Stimulated activated naive CD8-positive, alpha-beta T cell treated with anti-CD3 and anti-CD28 coated beads, Interleukin-15, Interleukin-2, amounts not matched to agents 100 ng/mL and 50 ng/mL, for 24 hours (primary cell): ENCODE measurements around the gene MLEC.
"Not testable (repeated sequence)": the region's sequence is repeated elsewhere in the genome, so short reads cannot be mapped to it uniquely, and the experiment has no call there.

ENCODE experiments used
- H3K27ac Mint-ChIP-seq: one replicate; pipeline ENCODE4 v1.8.0; 2021; ENCODE audit warnings: mild to moderate bottlenecking, mixed read lengths
- H3K27me3 Mint-ChIP-seq: one replicate; pipeline ENCODE4 v1.8.0; 2021; ENCODE audit warnings: mixed read lengths
- H3K36me3 Mint-ChIP-seq: one replicate; pipeline ENCODE4 v1.8.0; 2021; ENCODE audit warnings: low read depth, mixed read lengths
- H3K4me1 Mint-ChIP-seq: one replicate; pipeline ENCODE4 v1.8.0; 2021; ENCODE audit warnings: low read depth, mixed read lengths
- H3K4me3 Mint-ChIP-seq: one replicate; pipeline ENCODE4 v1.8.0; 2021; ENCODE audit warnings: mild to moderate bottlenecking, mixed read lengths
- H3K9me3 Mint-ChIP-seq: one replicate; pipeline ENCODE4 v1.8.0; 2021; ENCODE audit warnings: mixed read lengths

Gene MLEC

DNA sequence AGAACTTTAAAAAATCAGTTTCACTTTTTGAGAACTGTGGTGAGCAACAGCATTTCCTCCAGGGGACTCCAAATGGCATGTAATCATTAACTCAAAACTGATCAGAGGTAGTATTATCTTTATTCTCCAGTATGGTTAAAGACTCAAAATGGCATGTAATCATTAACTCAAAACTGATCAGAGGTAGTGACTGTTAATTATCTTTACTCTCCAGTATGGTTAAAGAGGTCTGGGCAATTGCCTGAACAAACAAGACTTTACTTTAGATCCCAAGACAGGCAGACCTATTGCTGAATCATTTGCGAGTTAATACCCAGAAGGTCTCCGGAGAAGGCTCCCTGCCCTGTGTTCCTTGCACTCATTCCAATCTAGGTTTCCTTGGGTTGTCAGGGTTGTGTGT, 32.1 kb downstream of the MLEC start:
- peaks cover 74% of the 10 kb centered on the region for H3K36me3 Mint-ChIP-seq
- H3K27ac Mint-ChIP-seq: no peak overlapping the region
- H3K27me3 Mint-ChIP-seq: no peaks in the 10 kb centered on the region
- H3K4me1 Mint-ChIP-seq: peaks cover 13% of the 10 kb centered on the region
- H3K9me3 Mint-ChIP-seq: no peaks in the 10 kb centered on the region
- no peak overlapping the region for H3K4me3 Mint-ChIP-seq

DNA sequence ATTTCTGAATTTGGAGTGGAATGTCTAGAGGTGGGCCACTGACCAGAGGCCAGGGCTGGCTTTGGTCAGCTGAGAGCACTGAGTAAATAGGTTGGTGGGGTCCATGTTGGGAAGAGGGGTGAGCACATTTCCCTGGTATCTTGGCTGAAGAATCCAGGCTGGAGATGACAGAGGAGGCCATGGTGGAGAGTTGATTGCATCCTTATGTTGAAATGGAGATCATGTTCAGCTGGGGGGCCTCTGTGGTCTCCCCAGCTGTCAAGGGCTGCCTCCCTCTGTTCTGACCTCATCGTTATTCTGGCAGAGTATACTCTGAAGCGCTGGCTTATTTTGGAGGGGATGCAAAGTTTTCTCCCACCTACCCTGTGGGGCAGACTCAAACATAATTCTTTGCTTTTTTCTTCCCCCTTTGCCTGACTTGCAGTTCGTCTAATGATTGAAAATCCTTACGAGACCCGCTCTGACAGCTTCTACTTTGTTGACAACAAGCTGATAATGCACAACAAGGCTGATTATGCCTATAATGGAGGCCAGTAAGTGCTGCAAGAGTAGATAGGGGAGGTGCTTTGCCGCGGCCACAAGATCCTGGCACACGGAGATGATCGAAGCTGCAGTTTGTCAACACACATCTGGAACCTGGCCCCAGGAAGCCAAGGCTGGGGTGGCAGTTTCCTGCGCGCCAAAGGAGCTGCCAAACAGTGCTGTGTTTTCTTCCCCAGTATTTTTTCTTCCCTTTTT, 32.7 kb downstream of the MLEC start:
- H3K4me1 Mint-ChIP-seq: peaks cover 15% of the 10 kb centered on the region
- H3K27ac Mint-ChIP-seq: no peak overlapping the region
- no peaks in the 10 kb centered on the region for H3K27me3 Mint-ChIP-seq
- H3K9me3 Mint-ChIP-seq: no peaks in the 10 kb centered on the region
- no peak overlapping the region for H3K4me3 Mint-ChIP-seq
- peaks cover 71% of the 10 kb centered on the region for H3K36me3 Mint-ChIP-seq

GRCh38 chr12:120720234-120720986, 33.5 kb downstream of the MLEC start:
- no peak overlapping the region for H3K4me3 Mint-ChIP-seq
- no peaks in the 10 kb centered on the region for H3K27me3 Mint-ChIP-seq
- H3K36me3 Mint-ChIP-seq: peaks cover 65% of the 10 kb centered on the region
- peaks cover 22% of the 10 kb centered on the region for H3K4me1 Mint-ChIP-seq
- no peak overlapping the region for H3K27ac Mint-ChIP-seq
- no peaks in the 10 kb centered on the region for H3K9me3 Mint-ChIP-seq

DNA sequence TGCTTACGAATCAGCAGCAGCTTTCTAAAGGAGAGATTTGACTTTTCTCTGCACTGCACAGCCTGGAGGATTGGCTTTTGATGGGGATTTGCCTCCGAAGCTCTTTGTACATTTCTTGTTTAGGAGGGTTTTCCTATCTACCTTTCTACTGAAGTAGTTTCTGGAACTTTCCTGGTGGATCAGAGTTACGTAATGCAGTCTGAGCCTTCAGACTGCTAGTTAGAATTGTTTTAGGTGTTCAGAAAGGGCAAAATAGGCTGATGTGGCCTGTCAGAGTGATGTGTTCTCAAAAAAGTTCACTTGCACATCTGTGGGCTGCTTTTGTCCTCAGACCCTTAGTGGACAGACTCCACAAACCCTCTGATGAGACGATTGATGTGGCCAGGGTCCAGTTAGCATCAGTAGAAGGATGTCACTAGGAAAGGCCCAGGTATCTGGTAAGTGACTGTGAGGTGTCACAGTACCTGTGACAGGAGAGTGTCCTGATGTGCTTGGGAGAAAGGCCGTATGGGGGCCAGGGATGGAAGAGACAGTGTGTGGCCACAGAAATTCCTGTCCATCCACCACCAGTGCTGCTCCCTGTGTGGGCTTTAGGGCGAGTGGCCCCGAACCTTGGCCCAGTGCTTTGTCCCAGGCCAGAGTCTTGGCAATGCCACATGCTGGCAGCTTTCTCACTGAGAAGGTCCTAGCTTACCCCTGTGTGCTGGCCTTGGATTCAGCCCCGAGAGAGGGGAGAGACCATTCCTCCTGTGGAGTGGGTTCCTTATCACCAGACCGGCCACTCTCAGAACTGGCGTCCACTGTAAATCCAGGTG, 34.2 kb downstream of the MLEC start:
- peaks cover 58% of the 10 kb centered on the region for H3K36me3 Mint-ChIP-seq
- no peaks in the 10 kb centered on the region for H3K27me3 Mint-ChIP-seq
- H3K27ac Mint-ChIP-seq: no peak overlapping the region

DNA sequence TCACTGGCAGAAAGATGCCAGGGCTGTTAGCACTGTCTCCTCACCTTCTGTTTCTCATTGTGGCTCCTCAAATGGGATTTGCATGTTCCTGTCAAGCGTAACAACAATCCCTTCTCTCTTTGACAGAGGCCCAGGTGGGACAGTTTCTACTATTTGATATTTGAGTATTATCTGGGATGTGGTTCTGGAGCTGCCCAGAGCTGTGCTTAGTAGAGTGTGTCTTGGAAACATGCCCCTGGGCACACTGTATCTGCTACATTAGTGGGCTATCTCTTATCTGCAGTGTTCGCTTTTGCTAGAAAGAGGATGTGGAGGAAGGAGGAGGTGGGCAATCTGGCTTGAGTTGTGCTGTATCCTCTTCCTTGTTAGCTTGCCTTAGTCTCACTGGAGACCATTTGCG, 34.9 kb downstream of the MLEC start:
- Mint-ChIP-seq H3K4me1 (peaks cover 26% of the 10 kb centered on the region), H3K36me3 (peaks cover 52% of the 10 kb centered on the region), H3K9me3 (no peaks in the 10 kb centered on the region), H3K27me3 (no peaks in the 10 kb centered on the region), H3K27ac (no peak overlapping the region), H3K4me3 (no peak overlapping the region)

More for the DNA sequence above, 34.2 kb downstream of the MLEC start:
- peaks cover 26% of the 10 kb centered on the region for H3K4me1 Mint-ChIP-seq
- no peaks in the 10 kb centered on the region for H3K9me3 Mint-ChIP-seq
- no peak overlapping the region for H3K4me3 Mint-ChIP-seq

DNA sequence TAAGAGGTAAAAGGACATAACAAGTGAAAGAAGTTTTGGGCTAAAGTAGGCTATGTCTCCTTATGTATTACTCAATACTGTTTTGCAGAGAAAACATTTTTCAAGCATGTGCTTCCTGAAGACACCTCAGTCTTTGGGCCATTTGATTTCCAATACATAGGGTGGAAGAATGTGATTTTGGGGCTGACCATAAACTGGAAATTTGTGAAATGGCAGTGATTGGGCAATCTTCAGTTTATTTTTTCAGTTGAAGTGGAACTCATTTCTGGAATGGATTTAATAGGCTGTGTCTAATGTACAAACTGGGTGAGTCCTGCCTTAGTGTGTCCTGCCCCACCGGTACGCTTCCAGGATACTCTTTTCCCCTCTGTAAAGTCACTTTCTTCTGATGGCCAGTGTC, 35.8 kb downstream of the MLEC start:
- Mint-ChIP-seq H3K36me3 (peaks cover 52% of the 10 kb centered on the region), H3K4me1 (peaks cover 26% of the 10 kb centered on the region), H3K27ac (no peak overlapping the region), H3K9me3 (no peaks in the 10 kb centered on the region), H3K27me3 (no peaks in the 10 kb centered on the region), H3K4me3 (no peak overlapping the region)

GRCh38 chr12:120724720-120725119, 37.8 kb downstream of the MLEC start:
- Mint-ChIP-seq H3K4me3 (peak overlapping the region; percentile 88), H3K36me3 (peaks cover 43% of the 10 kb centered on the region), H3K27me3 (no peaks in the 10 kb centered on the region), H3K27ac (no peak overlapping the region), H3K9me3 (no peaks in the 10 kb centered on the region), H3K4me1 (peaks cover 16% of the 10 kb centered on the region)

DNA sequence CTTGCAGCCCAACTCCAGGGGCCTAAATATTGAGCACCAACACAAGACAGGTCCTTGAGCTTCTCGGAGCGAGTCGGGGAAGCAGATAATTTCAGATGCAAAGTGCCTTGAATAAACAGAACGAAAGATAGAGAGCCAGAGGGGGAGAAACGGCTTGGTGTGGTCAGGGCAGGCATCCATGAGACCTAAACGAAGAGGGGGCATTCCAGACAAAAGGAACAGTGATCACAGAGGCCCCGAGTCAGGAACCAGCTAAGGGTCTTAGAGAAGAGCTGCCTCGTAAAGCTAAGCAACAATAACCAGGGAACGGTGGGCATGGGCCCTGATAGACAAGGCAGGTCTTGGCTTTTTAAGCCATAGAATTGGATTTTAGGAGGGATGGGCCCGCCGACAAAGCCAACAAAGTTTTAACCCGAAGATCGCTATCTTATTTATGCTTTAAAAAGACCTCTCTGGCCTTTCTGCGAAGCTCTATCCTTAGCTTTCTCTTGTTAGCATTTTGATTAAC, 38.3 kb downstream of the MLEC start:
- peak overlapping the region; percentile 88 for H3K4me3 Mint-ChIP-seq
- peaks cover 42% of the 10 kb centered on the region for H3K36me3 Mint-ChIP-seq
- H3K4me1 Mint-ChIP-seq: peaks cover 16% of the 10 kb centered on the region
- no peaks in the 10 kb centered on the region for H3K27me3 Mint-ChIP-seq
- no peak overlapping the region for H3K27ac Mint-ChIP-seq
- no peaks in the 10 kb centered on the region for H3K9me3 Mint-ChIP-seq

DNA sequence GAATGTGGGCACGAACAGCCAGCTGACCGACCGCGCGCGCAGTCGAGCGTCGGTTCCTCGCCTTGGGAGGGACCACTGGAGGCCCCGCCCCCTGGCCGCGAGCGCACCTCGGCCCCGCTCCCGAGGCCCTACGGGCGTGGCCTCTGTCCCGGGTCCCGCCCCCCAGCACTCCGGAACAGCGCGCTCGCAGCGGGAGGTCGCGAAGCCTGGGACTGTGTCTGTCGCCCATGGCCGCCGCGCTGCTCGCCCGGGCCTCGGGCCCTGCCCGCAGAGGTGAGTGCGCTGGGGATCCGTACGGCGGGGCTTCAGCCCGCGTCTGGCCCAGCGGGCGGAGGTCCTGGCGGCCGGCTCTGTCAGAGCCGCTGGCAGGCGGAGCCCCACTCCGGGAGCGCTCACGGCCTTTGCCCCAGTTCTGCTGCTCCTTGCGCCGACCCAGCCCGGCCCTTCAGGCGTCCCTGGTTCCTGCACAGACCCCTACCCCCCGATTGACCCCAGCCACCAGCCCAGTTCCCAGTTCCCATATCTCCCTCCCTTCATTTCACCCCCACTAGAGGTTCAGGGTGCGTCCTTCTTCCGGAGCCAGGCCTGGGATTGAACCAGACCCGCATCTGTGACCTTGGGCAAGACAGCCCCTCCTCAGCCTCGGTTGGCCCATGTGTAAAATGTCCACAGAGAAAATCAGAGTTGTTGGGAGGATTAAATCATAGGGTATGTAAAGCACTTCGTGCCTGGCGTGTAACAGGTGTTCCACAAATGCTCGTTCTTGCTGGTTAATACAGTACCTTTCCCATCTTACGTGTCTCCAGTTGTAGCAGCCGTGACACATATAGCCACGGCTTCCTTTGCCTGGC, 38.9 kb downstream of the MLEC start, which contains the start of gene ACADS:
Gene ACADS, plus strand, starts transcription at position 168 of the 851 bp plus-strand sequence. Its CDS starts 60 bp downstream, at position 228.
- Mint-ChIP-seq H3K4me1 (peaks cover 16% of the 10 kb centered on the region), H3K4me3 (peak within 1 kb of the TSS; percentile 88), H3K9me3 (no peaks in the 10 kb centered on the region)

GRCh38 chr12:120726510-120726793, 39.5 kb downstream of the MLEC start:
- Mint-ChIP-seq H3K27ac (peak overlapping the region; percentile 83), H3K9me3 (no peaks in the 10 kb centered on the region), H3K27me3 (no peaks in the 10 kb centered on the region), H3K36me3 (peaks cover 38% of the 10 kb centered on the region), H3K4me3 (peak overlapping the region; percentile 88), H3K4me1 (peaks cover 16% of the 10 kb centered on the region)

More for the DNA sequence above, 38.9 kb downstream of the MLEC start, which contains the start of gene ACADS:
- Mint-ChIP-seq H3K27me3 (no peaks in the 10 kb centered on the region), H3K36me3 (peaks cover 42% of the 10 kb centered on the region), H3K27ac (peak within 1 kb of the TSS; percentile 83)

DNA sequence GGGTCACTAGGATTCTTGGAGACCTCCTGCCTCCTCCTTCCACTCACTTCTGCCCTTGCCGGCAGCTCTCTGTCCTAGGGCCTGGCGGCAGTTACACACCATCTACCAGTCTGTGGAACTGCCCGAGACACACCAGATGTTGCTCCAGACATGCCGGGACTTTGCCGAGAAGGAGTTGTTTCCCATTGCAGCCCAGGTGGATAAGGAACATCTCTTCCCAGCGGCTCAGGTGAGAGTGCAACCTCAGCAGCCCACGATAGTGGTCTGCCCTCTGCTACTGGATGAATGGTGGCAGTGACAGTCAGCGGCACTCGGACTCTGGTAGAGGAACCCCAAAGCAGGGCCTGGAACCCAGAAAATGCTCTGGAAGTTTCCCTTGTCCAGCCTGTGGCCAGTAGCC, 40.0 kb downstream of the MLEC start:
- Mint-ChIP-seq H3K27me3 (no peaks in the 10 kb centered on the region), H3K9me3 (no peaks in the 10 kb centered on the region), H3K4me3 (peak overlapping the region; percentile 88), H3K4me1 (peaks cover 16% of the 10 kb centered on the region), H3K36me3 (peaks cover 35% of the 10 kb centered on the region), H3K27ac (no peak overlapping the region)

GRCh38 chr12:120732198-120732597, 45.2 kb downstream of the MLEC start:
- H3K36me3 Mint-ChIP-seq: peaks cover 16% of the 10 kb centered on the region
- not testable (repeated sequence) for H3K4me1 Mint-ChIP-seq, H3K27ac Mint-ChIP-seq, H3K4me3 Mint-ChIP-seq, H3K9me3 Mint-ChIP-seq, H3K27me3 Mint-ChIP-seq

DNA sequence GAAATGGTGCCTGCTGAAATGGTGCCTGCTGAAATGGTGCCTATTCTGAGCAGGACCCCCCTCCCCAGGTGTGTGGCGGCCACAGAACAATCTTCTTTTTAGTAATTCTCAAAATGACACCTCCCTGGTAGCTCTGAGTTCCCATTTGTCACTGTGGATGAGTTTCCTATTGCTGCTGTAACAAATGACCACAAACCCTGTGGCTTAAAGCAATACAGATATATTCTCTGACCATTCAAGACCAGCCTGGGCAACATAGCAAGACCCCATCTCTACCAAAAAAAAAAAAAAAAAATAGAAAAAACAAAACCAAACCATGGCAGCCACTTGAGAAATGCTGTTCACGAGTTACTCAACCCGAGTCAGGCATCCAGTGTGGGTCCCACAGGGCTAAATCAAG, 46.6 kb downstream of the MLEC start:
- Mint-ChIP-seq H3K4me3 (no peak overlapping the region), H3K9me3 (no peaks in the 10 kb centered on the region), H3K36me3 (peaks cover 13% of the 10 kb centered on the region), H3K27ac (no peak overlapping the region), H3K4me1 (no peaks in the 10 kb centered on the region), H3K27me3 (no peaks in the 10 kb centered on the region)

DNA sequence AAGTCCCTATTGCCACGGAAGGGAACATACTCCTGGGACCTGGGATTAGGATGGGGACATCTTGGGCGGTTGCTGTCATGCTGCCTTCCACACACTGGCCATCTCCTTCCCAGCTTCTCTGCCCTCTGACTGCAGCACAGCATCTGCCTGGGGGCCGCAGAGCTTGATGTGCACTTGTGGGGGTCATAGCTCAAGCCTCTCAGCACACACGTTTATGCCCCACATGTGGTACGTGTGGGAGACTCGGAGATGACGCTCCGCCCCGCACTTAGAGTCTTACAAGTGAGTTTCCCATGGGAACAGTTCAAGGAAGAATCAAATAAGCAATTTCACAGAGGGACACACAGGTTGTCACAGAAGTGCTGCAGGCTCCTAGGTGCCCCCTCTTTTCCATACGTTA, 47.3 kb downstream of the MLEC start:
- no peak overlapping the region for H3K4me3 Mint-ChIP-seq
- no peaks in the 10 kb centered on the region for H3K9me3 Mint-ChIP-seq

More for the DNA sequence above, 47.3 kb downstream of the MLEC start:
- Mint-ChIP-seq H3K36me3 (peaks cover 13% of the 10 kb centered on the region), H3K27ac (no peak overlapping the region), H3K27me3 (no peaks in the 10 kb centered on the region), H3K4me1 (no peaks in the 10 kb centered on the region)
